SK-N-SH (cell line): Measurements from ENCODE around the gene GPX2.

Experiments
- NRF1 ChIP-seq: IDR thresholded peaks from 2 replicates; pipeline ENCODE4 v1.6.1; 2012; ENCODE audit warnings: low read depth, mild to moderate bottlenecking, low read length
- POLR2AphosphoS5 ChIP-seq: IDR thresholded peaks from 2 replicates; pipeline ENCODE4 v1.6.1; 2012; ENCODE audit warnings: low read depth, low read length
- SIN3A ChIP-seq: IDR thresholded peaks from 2 replicates; pipeline ENCODE4 v1.6.1; 2012; ENCODE audit warnings: low read depth, mild to moderate bottlenecking, low read length, moderate library complexity, borderline replicate concordance
- TF ChIP-seq, protein P1 (sequence below): fragments of 200-600 bp; sonication (generic); IDR thresholded peaks from 2 replicates; pipeline ENCODE4 v1.6.1; 2017; ENCODE audit warnings: antibody characterized with exemption, mild to moderate bottlenecking, moderate library complexity

DNA sequence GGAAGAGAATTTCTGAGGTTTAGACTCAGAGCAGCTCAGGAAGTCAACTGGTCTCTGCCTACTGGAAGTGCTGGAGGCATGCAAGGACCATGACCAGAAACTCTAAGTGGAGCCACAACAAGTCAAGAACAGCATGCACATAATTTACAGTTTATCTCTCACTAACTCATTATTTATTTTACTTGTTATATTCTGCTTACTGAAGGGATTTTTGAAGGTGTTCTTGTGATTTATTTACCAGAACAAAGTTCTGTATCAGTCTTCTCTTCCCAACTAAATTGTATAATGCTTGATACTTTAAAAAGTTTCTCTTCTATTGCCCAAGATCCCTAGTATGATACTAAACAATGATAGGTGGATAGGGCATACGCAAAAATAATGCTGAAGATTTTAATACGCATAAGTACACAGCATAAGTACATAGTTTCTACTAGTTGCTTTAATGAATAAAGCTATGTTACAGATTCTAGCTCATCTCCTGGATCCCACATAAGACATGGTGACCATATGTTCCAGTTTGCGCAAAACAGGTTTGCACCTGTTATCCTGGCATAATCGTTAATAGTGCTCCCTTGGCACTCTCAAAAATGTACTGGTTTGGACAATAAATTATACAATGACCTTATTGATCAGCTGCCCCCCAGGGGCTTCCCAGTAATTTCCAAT is 51.2 kb downstream of the GPX2 start:
- TF ChIP-seq, protein P1, sequence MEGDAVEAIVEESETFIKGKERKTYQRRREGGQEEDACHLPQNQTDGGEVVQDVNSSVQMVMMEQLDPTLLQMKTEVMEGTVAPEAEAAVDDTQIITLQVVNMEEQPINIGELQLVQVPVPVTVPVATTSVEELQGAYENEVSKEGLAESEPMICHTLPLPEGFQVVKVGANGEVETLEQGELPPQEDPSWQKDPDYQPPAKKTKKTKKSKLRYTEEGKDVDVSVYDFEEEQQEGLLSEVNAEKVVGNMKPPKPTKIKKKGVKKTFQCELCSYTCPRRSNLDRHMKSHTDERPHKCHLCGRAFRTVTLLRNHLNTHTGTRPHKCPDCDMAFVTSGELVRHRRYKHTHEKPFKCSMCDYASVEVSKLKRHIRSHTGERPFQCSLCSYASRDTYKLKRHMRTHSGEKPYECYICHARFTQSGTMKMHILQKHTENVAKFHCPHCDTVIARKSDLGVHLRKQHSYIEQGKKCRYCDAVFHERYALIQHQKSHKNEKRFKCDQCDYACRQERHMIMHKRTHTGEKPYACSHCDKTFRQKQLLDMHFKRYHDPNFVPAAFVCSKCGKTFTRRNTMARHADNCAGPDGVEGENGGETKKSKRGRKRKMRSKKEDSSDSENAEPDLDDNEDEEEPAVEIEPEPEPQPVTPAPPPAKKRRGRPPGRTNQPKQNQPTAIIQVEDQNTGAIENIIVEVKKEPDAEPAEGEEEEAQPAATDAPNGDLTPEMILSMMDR = no peak
- TF ChIP-seq NRF1 = no peak
- TF ChIP-seq POLR2AphosphoS5 = no peak
- no peak for TF ChIP-seq SIN3A
